Neutrophil (primary cell): ENCODE results near the gene EBP.

Experiments
- H3K27ac ChIP-seq: fragments of 200-600 bp; sonication (generic); 2 replicates; pipeline ENCODE4 v1.5.1; 2016; ENCODE audit warnings: mild to moderate bottlenecking, moderate library complexity
- H3K27me3 ChIP-seq: fragments of 200-600 bp; sonication (generic); 2 replicates; pipeline ENCODE4 v1.6.0; 2016; ENCODE audit warnings: mild to moderate bottlenecking
- H3K36me3 ChIP-seq: fragments of 200-600 bp; sonication (generic); 2 replicates; pipeline ENCODE4 v1.5.1; 2017
- H3K4me1 ChIP-seq, 2 experiments: fragments of 200-600 bp in 1 of 2; sonication (generic) in 1 of 2; 1 replicate in 1 of 2; 2 replicates in 1 of 2; pipeline versions ENCODE4 v1.5.1 to v1.6.1; 2013 to 2016; ENCODE audit warnings: low read depth in 1 of 2, low read length in 1 of 2, mild to moderate bottlenecking in 1 of 2, moderate library complexity in 1 of 2; ENCODE audit not compliant: control insufficient read depth in 1 of 2, insufficient read depth in 1 of 2
- H3K4me3 ChIP-seq, 2 experiments: fragments of 200-600 bp in 1 of 2; sonication (generic) in 1 of 2; 1 replicate in 1 of 2; 2 replicates in 1 of 2; pipeline ENCODE4 v1.5.1; 2013 to 2016; ENCODE audit warnings: low read depth in 1 of 2, low read length in 1 of 2, mild to moderate bottlenecking in 1 of 2, moderate library complexity in 1 of 2
- H3K9me3 ChIP-seq: fragments of 200-600 bp; sonication (generic); 2 replicates; pipeline ENCODE4 v1.5.1; 2016
- CTCF ChIP-seq: fragments of 200-600 bp; sonication (generic); IDR thresholded peaks from 2 replicates; pipeline ENCODE4 v1.5.1; 2016; ENCODE audit warnings: antibody characterized with exemption

Gene EBP

GRCh38 chrX:48478806-48479205, 42.8 kb upstream of the EBP start:
- Histone ChIP-seq H3K36me3 (peaks cover 17% of the 10 kb centered on the region), H3K4me1 (peaks cover 9 to 14% of the 10 kb centered on the region in 2 experiments), H3K27ac (no peak overlapping the region), H3K27me3 (no peaks in the 10 kb centered on the region), H3K4me3 (no peak overlapping the region), H3K9me3 (no peaks in the 10 kb centered on the region)
- no peak for TF ChIP-seq CTCF

GRCh38 chrX:48480142-48480541, 41.5 kb upstream of the EBP start:
- Histone ChIP-seq H3K36me3 (peaks cover 17% of the 10 kb centered on the region), H3K4me3 (no peak overlapping the region), H3K27me3 (no peaks in the 10 kb centered on the region), H3K9me3 (no peaks in the 10 kb centered on the region), H3K27ac (no peak overlapping the region), H3K4me1 (peaks cover 9 to 14% of the 10 kb centered on the region in 2 experiments)
- TF ChIP-seq CTCF, result no peak

- Histone ChIP-seq H3K9me3 (no peaks in the 10 kb centered on the region), H3K27ac (no peak overlapping the region), H3K36me3 (peaks cover 17% of the 10 kb centered on the region), H3K27me3 (no peaks in the 10 kb centered on the region), H3K4me1 (peaks cover 6 to 11% of the 10 kb centered on the region in 2 experiments), H3K4me3 (no peak overlapping the region)
- no peak for TF ChIP-seq CTCF
Observed at GRCh38 chrX:48480583-48480982, 41.0 kb upstream of the EBP start.

GRCh38 chrX:48482526-48482925, 39.1 kb upstream of the EBP start:
- no peak overlapping the region for H3K27ac ChIP-seq

GRCh38 chrX:48487362-48487798, 34.2 kb upstream of the EBP start:
- Histone ChIP-seq H3K36me3 (peaks cover 3% of the 10 kb centered on the region), H3K27me3 (no peaks in the 10 kb centered on the region), H3K4me1 (no peaks in the 10 kb centered on the region), H3K9me3 (no peaks in the 10 kb centered on the region), H3K27ac (peak overlapping the region; percentile 33), H3K4me3 (no peak overlapping the region)
- TF ChIP-seq CTCF, result no peak

More at GRCh38 chrX:48482526-48482925, 39.1 kb upstream of the EBP start:
- H3K36me3 ChIP-seq, result peaks cover 17% of the 10 kb centered on the region
- no peak for TF ChIP-seq CTCF
- H3K9me3 ChIP-seq, result no peaks in the 10 kb centered on the region
- H3K4me1 ChIP-seq, result no peaks in the 10 kb centered on the region
- no peak overlapping the region for H3K4me3 ChIP-seq
- H3K27me3 ChIP-seq, result no peaks in the 10 kb centered on the region

GRCh38 chrX:48488034-48488433, 33.6 kb upstream of the EBP start:
- Histone ChIP-seq H3K4me1 (no peaks in the 10 kb centered on the region), H3K27ac (no peak overlapping the region)
- TF ChIP-seq CTCF, result no peak

More at GRCh38 chrX:48488034-48488433, 33.6 kb upstream of the EBP start:
- no peaks in the 10 kb centered on the region for H3K36me3 ChIP-seq
- H3K4me3 ChIP-seq, result no peak overlapping the region
- no peaks in the 10 kb centered on the region for H3K27me3 ChIP-seq
- H3K9me3 ChIP-seq, result no peaks in the 10 kb centered on the region
